IMR-90 (cell line): ENCODE measurements around the gene SVEP1. TPM values are rescaled to one million over a fixed set of nuclear protein-coding genes. Genes with fewer than 3 reads are reported as not detected.

Experiments
- ATAC-seq: fragments of 200-7000 bp; cut with Tn5 transposase; 2 replicates; pipeline ENCODE4 v1.9.1; 2020; ENCODE audit warnings: low read depth, mild to moderate bottlenecking, moderate library complexity
- BruUV-seq: library from RNA; stranded (reverse); fragments of 400-500 nt; replicated peaks from 2 replicates; lab custom pipeline; 2021; lab: Mats Ljungman, UMichigan
- CTCF ChIA-PET: fragments of 300-600 bp; formaldehyde crosslinking; extraction: SDS; loops from one replicate; lab custom pipeline; 2021; ENCODE audit warnings: antibody characterized with exemption; lab: Yijun Ruan, JAX
- POLR2A ChIA-PET: fragments of 300-600 bp; sonication (Branson Sonifier 250); formaldehyde crosslinking; loops from one replicate; lab custom pipeline; 2022; ENCODE audit warnings: antibody characterized with exemption; ENCODE audit not compliant: unreplicated experiment; lab: Charles Lee
- DNase-seq: peaks from one replicate; pipeline ENCODE4 v3.0.0; 2013
- H2AFZ ChIP-seq: replicated peaks from 2 replicates; pipeline ENCODE3; 2013; ENCODE audit warnings: low read length, mild to moderate bottlenecking; ENCODE audit not compliant: poor library complexity
- H2AK5ac ChIP-seq: 2 replicates; pipeline ENCODE4 v1.6.1; 2013; ENCODE audit warnings: low read depth, low read length, inconsistent platforms
- H2AK9ac ChIP-seq: replicated peaks from 2 replicates; pipeline ENCODE3; 2013; ENCODE audit warnings: mild to moderate bottlenecking, low read depth, low read length, moderate library complexity; ENCODE audit not compliant: poor library complexity
- H2BK120ac ChIP-seq: 2 replicates; pipeline ENCODE4 v1.6.1; 2013; ENCODE audit warnings: low read depth, low read length, inconsistent platforms
- H2BK15ac ChIP-seq: 3 replicates; pipeline ENCODE4 v1.6.1; 2013; ENCODE audit warnings: low read depth, low read length, inconsistent platforms
- H2BK20ac ChIP-seq: 2 replicates; pipeline ENCODE4 v1.6.1; 2013; ENCODE audit warnings: low read depth, mild to moderate bottlenecking, inconsistent platforms, low read length, moderate library complexity
- H2BK5ac ChIP-seq: 2 replicates; pipeline ENCODE4 v1.6.1; 2013; ENCODE audit warnings: mild to moderate bottlenecking, low read depth, low read length, inconsistent platforms; ENCODE audit not compliant: poor library complexity, severe bottlenecking
- H3K14ac ChIP-seq: replicated peaks from 2 replicates; pipeline ENCODE4 v1.6.1; 2013; ENCODE audit warnings: low read depth, low read length, inconsistent platforms
- H3K18ac ChIP-seq: 2 replicates; pipeline ENCODE4 v1.6.1; 2013; ENCODE audit warnings: low read depth, low read length, control low read depth
- H3K23ac ChIP-seq: 2 replicates; pipeline ENCODE4 v1.6.1; 2013; ENCODE audit warnings: low read depth, low read length, inconsistent platforms
- H3K27ac ChIP-seq: 2 replicates; pipeline ENCODE4 v1.5.1; 2013; ENCODE audit warnings: mild to moderate bottlenecking, control low read depth, low read length; ENCODE audit not compliant: insufficient read depth
- H3K27me3 ChIP-seq: 2 replicates; pipeline ENCODE4 v1.6.1; 2013; ENCODE audit warnings: low read length; ENCODE audit not compliant: control insufficient read depth, insufficient read depth
- H3K36me3 ChIP-seq: 2 replicates; pipeline ENCODE4 v1.6.1; 2013; ENCODE audit warnings: low read length, mixed read lengths; ENCODE audit not compliant: control insufficient read depth, insufficient read depth
- H3K4ac ChIP-seq: 2 replicates; pipeline ENCODE4 v1.6.1; 2013; ENCODE audit warnings: low read depth, low read length, inconsistent platforms
- H3K4me1 ChIP-seq: 2 replicates; pipeline ENCODE4 v1.6.1; 2013; ENCODE audit warnings: low read length, mixed read lengths; ENCODE audit not compliant: control insufficient read depth, insufficient read depth
- H3K4me2 ChIP-seq: 2 replicates; pipeline ENCODE4 v1.6.1; 2013; ENCODE audit warnings: low read depth, mild to moderate bottlenecking, control low read depth, low read length, moderate library complexity
- H3K4me3 ChIP-seq: 2 replicates; pipeline ENCODE4 v1.5.1; 2013; ENCODE audit warnings: low read depth, mild to moderate bottlenecking, control low read depth, low read length, moderate library complexity; ENCODE audit not compliant: insufficient read depth
- H3K56ac ChIP-seq: 2 replicates; pipeline ENCODE4 v1.6.1; 2013; ENCODE audit warnings: low read length, inconsistent platforms; ENCODE audit not compliant: insufficient read depth; ENCODE audit errors: extremely low read depth
- H3K79me1 ChIP-seq, 2 experiments: 2 replicates each; pipeline ENCODE4 v1.6.1; 2013; ENCODE audit warnings: low read length in 2 of 2, inconsistent platforms in 1 of 2, low read depth in 1 of 2
- H3K9ac ChIP-seq: 2 replicates; pipeline ENCODE4 v1.6.1; 2013; ENCODE audit warnings: low read depth, low read length, control low read depth
- H3K9me1 ChIP-seq: 2 replicates; pipeline ENCODE4 v1.6.1; 2013; ENCODE audit warnings: low read length, inconsistent platforms; ENCODE audit not compliant: insufficient read depth
- H3K9me3 ChIP-seq: 2 replicates; pipeline ENCODE4 v1.6.1; 2013; ENCODE audit warnings: low read length; ENCODE audit not compliant: control insufficient read depth, insufficient read depth
- H4K20me1 ChIP-seq: 2 replicates; pipeline ENCODE4 v1.6.1; 2013; ENCODE audit warnings: low read length, inconsistent platforms; ENCODE audit not compliant: insufficient read depth
- H4K5ac ChIP-seq: 2 replicates; pipeline ENCODE4 v1.6.1; 2013; ENCODE audit warnings: mild to moderate bottlenecking, low read depth, low read length, control low read depth
- H4K8ac ChIP-seq, 2 experiments: 2 replicates each; pipeline ENCODE4 v1.6.1; 2013; ENCODE audit warnings: low read depth in 2 of 2, low read length in 2 of 2, control low read depth in 1 of 2, inconsistent platforms in 1 of 2
- H4K91ac ChIP-seq: 2 replicates; pipeline ENCODE4 v1.6.1; 2013; ENCODE audit warnings: low read depth, low read length, inconsistent platforms; ENCODE audit not compliant: insufficient read depth
- BHLHE40 ChIP-seq: fragments of 150-350 bp; IDR thresholded peaks from 2 replicates; pipeline ENCODE4 v1.6.1; 2016; ENCODE audit warnings: mild to moderate bottlenecking, low read depth, low read length
- FOS ChIP-seq: fragments of 150-350 bp; IDR thresholded peaks from 2 replicates; pipeline ENCODE4 v1.6.1; 2016; ENCODE audit warnings: low read depth, low read length
- MAZ ChIP-seq: IDR thresholded peaks from 2 replicates; pipeline ENCODE4 v1.6.1; 2012; ENCODE audit warnings: low read depth, mild to moderate bottlenecking, low read length, improper control_type of control experiment, moderate library complexity, borderline replicate concordance
- MXI1 ChIP-seq: IDR thresholded peaks from 2 replicates; pipeline ENCODE4 v1.6.1; 2012; ENCODE audit warnings: low read depth, mild to moderate bottlenecking, low read length, moderate library complexity, borderline replicate concordance
- RAD21 ChIP-seq: IDR thresholded peaks from 2 replicates; pipeline ENCODE4 v1.6.1; 2012; ENCODE audit warnings: low read length, improper control_type of control experiment
- RCOR1 ChIP-seq: IDR thresholded peaks from 2 replicates; pipeline ENCODE4 v1.6.1; 2012; ENCODE audit warnings: mild to moderate bottlenecking, low read length, improper control_type of control experiment; ENCODE audit not compliant: insufficient replicate concordance
- WGBS, 2 experiments: methylation state at CpG; one replicate each; pipeline versions ENCODE4 v1.1.5 to v1.1.7; 2013; ENCODE audit warnings: missing lambda C conversion rate in 2 of 2; ENCODE audit not compliant: insufficient read length in 1 of 2; ENCODE audit errors: extremely low coverage in 2 of 2; 5-methylcytosine and 5-hydroxymethylcytosine counted together
- dilution Hi-C: fragments of 300-500 bp; cut with HindIII; formaldehyde crosslinking; loops from one replicate; pipeline ENCODE4 v1.14.3; 2018; ENCODE audit warnings: low sequenced_read_pairs; ENCODE audit not compliant: unreplicated experiment
- in situ Hi-C: fragments of 300-500 bp; cut with MboI; formaldehyde crosslinking; loops from 3 replicates; pipeline ENCODE4 v1.14.3; 2019; ENCODE audit warnings: low sequenced_read_pairs, inconsistent platforms, mixed read lengths
- intact Hi-C: fragments of 100-400 bp; cut with micrococcal nuclease; formaldehyde crosslinking; loops from 2 replicates; pipeline ENCODE4 v1.10.0; 2022
- polyA plus RNA-seq, 3 experiments: library from polyadenylated mRNA; depleted of rRNA; stranded (reverse); fragments of >200 nt; gene quantifications; 2 replicates each; pipeline ENCODE4 v1.2.3, GENCODE V29; 2012; ENCODE audit warnings: low replicate concordance in 1 of 3
- total RNA-seq: library from RNA; depleted of rRNA; stranded (reverse); fragments of >200 nt; gene quantifications from 2 replicates; pipeline ENCODE4 v1.2.3, GENCODE V29; 2012

The SVEP1 gene
- total and polyA plus RNA-seq, 2 of the 4 experiments (the other 2 are of a cell fraction) = 4.8 to 16.7 TPM

GRCh38 chr9:110440172-110440571 lies 139.4 kb downstream of the SVEP1 start:
- in situ Hi-C loops = no loop called here
- H3K23ac ChIP-seq = peak overlapping the region; percentile 6; the same call in 1 of the 2 replicates
- H2BK20ac ChIP-seq = peak overlapping the region; percentile 80
- no peak overlapping the region for H3K9ac ChIP-seq
- no peaks in the 10 kb centered on the region for H3K79me1 ChIP-seq
- H3K4me1 ChIP-seq = peaks cover 16% of the 10 kb centered on the region
- peaks cover 8% of the 10 kb centered on the region; the same call in 1 of the 2 replicates for H3K36me3 ChIP-seq
- 0% methylated on average over 1 of the region's 4 CpGs; no CpG with 5 or more reads in 1 of the 2 experiments for WGBS, 2 experiments
- no peaks in the 10 kb centered on the region for H4K20me1 ChIP-seq
- H4K8ac ChIP-seq = peak overlapping the region in 1 of 2 experiments; percentile 62; a peak in 2 of 4 replicates
- BruUV-seq = no TSS peak
- H3K4me3 ChIP-seq = no peak overlapping the region
- H3K9me3 ChIP-seq = no peaks in the 10 kb centered on the region
- H3K4ac ChIP-seq = peak overlapping the region; percentile 34; the same call in 1 of the 2 replicates
- intact Hi-C loops = loop anchor here (1.0 to 5.0 kb wide), 2 partner anchors 8 to 183 kb away; partner anchors contain the start of gene TXN
- H3K14ac ChIP-seq = peak overlapping the region; percentile 11; the same call in 1 of the 2 replicates
- H3K4me2 ChIP-seq = peak overlapping the region; percentile 30; the same call in 1 of the 2 replicates
- H3K27ac ChIP-seq = no peak overlapping the region
- ChIA-PET CTCF (interaction anchor here (1.0 kb wide), 1 partner anchor 12 kb away, joined by 3 read pairs; no protein-coding TSS in a partner anchor), POLR2A (no interaction called here)
- DNase-seq = peak; percentile 96
- peak overlapping the region; percentile 14; the same call in 1 of the 2 replicates for H2AK5ac ChIP-seq
- TF ChIP-seq RAD21 (no peak), BHLHE40 (0 out of 2 replicates have a peak, but pooled peaks have one; percentile 15), FOS (peak; percentile 45; the same call in 1 of the 2 replicates), RCOR1 (peak; percentile 89), MXI1 (no peak), MAZ (peak; percentile 29; the same call in 1 of the 2 replicates)
- H2AK9ac ChIP-seq = no peak overlapping the region
- H4K91ac ChIP-seq = peak overlapping the region; percentile 73
- 0 out of 3 replicates have a peak overlapping the region, but pooled peaks have one; percentile 2 for H2BK15ac ChIP-seq
- peak overlapping the region; percentile 80 for H2BK5ac ChIP-seq
- H2AFZ ChIP-seq = no peak overlapping the region
- peak; percentile 85 for ATAC-seq
- H3K56ac ChIP-seq = 0 out of 2 replicates have a peak overlapping the region, but pooled peaks have one; percentile 43
- dilution Hi-C loops = no loop called here
- H3K27me3 ChIP-seq = no peaks in the 10 kb centered on the region
- H4K5ac ChIP-seq = peak overlapping the region; percentile 82; the same call in 1 of the 2 replicates
- H2BK120ac ChIP-seq = peak overlapping the region; percentile 39
- H3K18ac ChIP-seq = peak overlapping the region; percentile 89; the same call in 1 of the 2 replicates
- H3K9me1 ChIP-seq = peaks cover 13% of the 10 kb centered on the region
